ENCODE results near the gene BTN2A1. TPM values are rescaled to one million over a fixed set of nuclear protein-coding genes. Genes with fewer than 3 reads are reported as not detected.

The BTN2A1 gene
- total RNA-seq, 2 donors from 2014 or later = 6.2 to 16.5 TPM

DNA sequence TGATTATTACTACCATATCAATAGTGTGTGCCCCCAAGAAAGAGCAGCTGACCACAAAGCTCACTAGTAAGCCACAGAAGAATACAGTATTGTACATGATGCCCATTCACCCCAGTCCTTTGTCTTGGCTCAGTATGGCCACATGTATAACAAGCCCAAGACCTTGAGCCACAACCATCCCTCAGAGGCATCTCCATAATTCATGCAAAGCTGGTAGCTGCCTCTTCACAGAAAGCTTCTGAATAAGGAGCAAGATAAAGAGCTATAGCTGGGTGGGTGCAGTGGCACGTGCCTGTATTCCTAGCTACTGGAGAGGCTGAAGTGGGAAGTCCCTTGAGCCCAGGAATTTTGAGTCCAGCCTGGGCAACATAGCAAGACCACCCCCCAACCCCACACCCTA lies 37.5 kb downstream of the BTN2A1 start:
- ATAC-seq (no peak), DNase-seq (no peak)
- TF ChIP-seq POLR2A (IDR thresholded peaks at IDR 0.05) = no peak
- TF ChIP-seq, protein P1, sequence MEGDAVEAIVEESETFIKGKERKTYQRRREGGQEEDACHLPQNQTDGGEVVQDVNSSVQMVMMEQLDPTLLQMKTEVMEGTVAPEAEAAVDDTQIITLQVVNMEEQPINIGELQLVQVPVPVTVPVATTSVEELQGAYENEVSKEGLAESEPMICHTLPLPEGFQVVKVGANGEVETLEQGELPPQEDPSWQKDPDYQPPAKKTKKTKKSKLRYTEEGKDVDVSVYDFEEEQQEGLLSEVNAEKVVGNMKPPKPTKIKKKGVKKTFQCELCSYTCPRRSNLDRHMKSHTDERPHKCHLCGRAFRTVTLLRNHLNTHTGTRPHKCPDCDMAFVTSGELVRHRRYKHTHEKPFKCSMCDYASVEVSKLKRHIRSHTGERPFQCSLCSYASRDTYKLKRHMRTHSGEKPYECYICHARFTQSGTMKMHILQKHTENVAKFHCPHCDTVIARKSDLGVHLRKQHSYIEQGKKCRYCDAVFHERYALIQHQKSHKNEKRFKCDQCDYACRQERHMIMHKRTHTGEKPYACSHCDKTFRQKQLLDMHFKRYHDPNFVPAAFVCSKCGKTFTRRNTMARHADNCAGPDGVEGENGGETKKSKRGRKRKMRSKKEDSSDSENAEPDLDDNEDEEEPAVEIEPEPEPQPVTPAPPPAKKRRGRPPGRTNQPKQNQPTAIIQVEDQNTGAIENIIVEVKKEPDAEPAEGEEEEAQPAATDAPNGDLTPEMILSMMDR (IDR thresholded peaks at IDR 0.05) = no peak
- no peaks in the 10 kb centered on the region for H3K9me3 ChIP-seq
- no peaks in the 10 kb centered on the region for H3K36me3 ChIP-seq (replicated peaks in 1 of 2; ENCODE audit: insufficient read depth in 1 of 2, low read depth in 2 of 2)
- no peak overlapping the region for H3K27ac ChIP-seq
- no peaks in the 10 kb centered on the region for H3K27me3 ChIP-seq
- WGBS, 2 donors = 56 to 73% methylated on average over 1 of the region's 1 CpG
- no peak overlapping the region for H3K4me3 ChIP-seq
- intact Hi-C loops (cut with DNase I) = no loop called here
- no peaks in the 10 kb centered on the region for H3K4me1 ChIP-seq

DNA sequence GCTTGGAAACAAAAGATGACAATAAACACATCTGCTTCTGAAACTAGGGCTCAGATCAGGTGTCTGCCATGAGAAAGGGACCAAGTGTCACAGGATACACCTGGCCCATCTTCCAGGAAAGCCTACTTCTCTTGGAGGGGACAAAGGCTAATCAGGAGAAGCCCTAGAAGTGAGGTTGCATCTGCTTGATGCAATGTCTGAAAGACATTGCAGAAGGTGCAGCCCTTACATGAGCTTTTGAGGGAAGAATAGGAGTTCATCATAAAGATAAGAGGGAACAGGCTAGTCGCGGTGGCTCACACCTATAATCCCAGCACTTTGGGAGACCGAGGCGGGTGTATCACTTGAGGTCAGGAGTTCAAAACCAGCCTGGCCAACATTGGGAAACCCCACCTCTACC lies 39.9 kb downstream of the BTN2A1 start:
- TF ChIP-seq, protein P1 (IDR thresholded peaks at IDR 0.05) = no peak
- no peak for TF ChIP-seq POLR2A (IDR thresholded peaks at IDR 0.05)
- Histone ChIP-seq H3K4me3 (no peak overlapping the region), H3K27me3 (peaks cover 6 to 16% of the 10 kb centered on the region in 2 donors), H3K36me3 (replicated peaks in 1 of 2; ENCODE audit: insufficient read depth in 1 of 2, low read depth in 2 of 2) (no peaks in the 10 kb centered on the region), H3K27ac (no peak overlapping the region), H3K9me3 (no peaks in the 10 kb centered on the region), H3K4me1 (peaks cover 8% of the 10 kb centered on the region)
- intact Hi-C loops (cut with DNase I) = no loop called here
- no peak for DNase-seq
- ATAC-seq = no peak
- WGBS, 2 donors = 77 to 87% methylated on average over 4 of the region's 4 CpGs

DNA sequence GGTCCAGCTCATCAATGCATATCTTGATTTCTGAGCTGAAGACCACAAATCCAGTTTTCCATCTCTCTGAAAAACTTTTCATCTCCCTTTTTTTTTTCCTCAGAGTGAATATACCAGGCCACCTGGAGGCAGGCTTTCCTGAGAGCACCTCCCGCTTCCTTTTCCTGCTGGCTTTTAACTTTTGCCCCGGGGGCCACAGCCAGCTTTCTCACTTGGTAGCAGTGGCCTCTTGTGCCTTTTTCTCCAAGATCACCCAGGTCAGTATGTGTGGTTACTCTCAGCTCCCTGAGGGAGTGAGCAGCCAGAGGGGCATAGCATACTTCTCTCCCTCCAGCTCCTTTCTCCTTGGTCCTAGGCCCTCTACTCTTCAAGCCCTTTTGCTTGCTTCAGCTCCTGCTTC lies 42.3 kb downstream of the BTN2A1 start, which contains the start of gene BTN1A1:
Gene BTN1A1, plus strand, starts transcription at position 202 of the 400 bp plus-strand sequence. CDS start 984 bp downstream, outside the sequence.
- no peak within 1 kb of the TSS for H3K4me3 ChIP-seq
- 60 to 74% methylated on average over 2 of the region's 2 CpGs for WGBS, 2 donors
- H3K36me3 ChIP-seq (replicated peaks in 1 of 2; ENCODE audit: insufficient read depth in 1 of 2, low read depth in 2 of 2) = no peaks in the 10 kb centered on the region
- no peak for TF ChIP-seq POLR2A (IDR thresholded peaks at IDR 0.05)
- TF ChIP-seq, protein P1 (IDR thresholded peaks at IDR 0.05) = no peak
- peaks cover 8% of the 10 kb centered on the region for H3K4me1 ChIP-seq
- H3K27me3 ChIP-seq = peaks cover 6 to 23% of the 10 kb centered on the region in 2 donors
- no peak for ATAC-seq
- no peaks in the 10 kb centered on the region for H3K9me3 ChIP-seq
- intact Hi-C loops (cut with DNase I) = no loop called here
- no peak for DNase-seq
- no peak within 1 kb of the TSS for H3K27ac ChIP-seq

DNA sequence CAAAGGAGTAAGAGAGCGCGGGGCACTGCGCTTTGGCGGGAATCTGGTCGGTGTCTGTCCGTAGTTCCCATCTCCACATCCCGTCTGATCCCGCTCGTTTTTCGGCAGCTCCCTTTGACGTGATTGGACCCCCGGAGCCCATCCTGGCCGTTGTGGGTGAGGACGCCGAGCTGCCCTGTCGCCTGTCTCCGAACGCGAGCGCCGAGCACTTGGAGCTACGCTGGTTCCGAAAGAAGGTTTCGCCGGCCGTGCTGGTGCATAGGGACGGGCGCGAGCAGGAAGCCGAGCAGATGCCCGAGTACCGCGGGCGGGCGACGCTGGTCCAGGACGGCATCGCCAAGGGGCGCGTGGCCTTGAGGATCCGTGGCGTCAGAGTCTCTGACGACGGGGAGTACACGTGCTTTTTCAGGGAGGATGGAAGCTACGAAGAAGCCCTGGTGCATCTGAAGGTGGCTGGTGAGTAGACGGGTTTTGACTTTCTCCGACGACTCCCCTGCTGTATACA lies 43.8 kb downstream of the BTN2A1 start:
- DNase-seq (peak in 3 of 4 donors; percentile 18 to 33 (median 24)), ATAC-seq (peak; percentile 60)
- H3K27ac ChIP-seq = no peak overlapping the region
- H3K4me1 ChIP-seq = peaks cover 8% of the 10 kb centered on the region
- TF ChIP-seq, protein P1 (IDR thresholded peaks at IDR 0.05) = no peak
- no peak for TF ChIP-seq POLR2A (IDR thresholded peaks at IDR 0.05)
- H3K9me3 ChIP-seq = no peaks in the 10 kb centered on the region
- intact Hi-C loops (cut with DNase I) = no loop called here
- H3K27me3 ChIP-seq = peaks cover 6 to 23% of the 10 kb centered on the region in 2 donors
- 5 to 9% methylated on average over 37 to 49 of the region's 49 CpGs for WGBS, 2 donors
- no peak overlapping the region for H3K4me3 ChIP-seq
- H3K36me3 ChIP-seq (replicated peaks in 1 of 2; ENCODE audit: insufficient read depth in 1 of 2, low read depth in 2 of 2) = no peaks in the 10 kb centered on the region

DNA sequence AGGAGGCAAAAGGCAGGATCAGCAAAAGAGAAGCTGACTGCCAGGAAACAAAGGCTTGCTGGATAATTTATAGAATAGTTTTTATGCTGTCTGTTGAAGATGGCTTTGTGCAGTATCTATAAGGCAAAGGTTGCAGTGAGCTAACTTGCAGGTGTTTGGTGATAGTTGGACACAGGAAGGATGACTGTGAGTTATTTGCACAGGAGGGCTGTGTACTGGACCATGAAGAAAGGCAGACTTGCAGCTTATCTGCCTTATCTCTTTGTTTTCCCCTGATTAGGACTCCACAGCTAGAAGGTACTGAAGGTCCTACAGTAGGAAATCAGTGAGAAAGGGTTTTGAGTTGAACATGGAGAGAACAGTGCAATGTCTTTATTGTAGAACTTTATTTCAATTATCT lies 44.4 kb downstream of the BTN2A1 start:
- DNase-seq (no peak), ATAC-seq (no peak)
- TF ChIP-seq POLR2A (IDR thresholded peaks at IDR 0.05) = no peak
- TF ChIP-seq, protein P1 (IDR thresholded peaks at IDR 0.05) = no peak
- intact Hi-C loops (cut with DNase I) = no loop called here
- H3K4me3 ChIP-seq = no peak overlapping the region
- H3K4me1 ChIP-seq = peaks cover 8% of the 10 kb centered on the region
- no peak overlapping the region for H3K27ac ChIP-seq
- H3K9me3 ChIP-seq = no peaks in the 10 kb centered on the region
- peaks cover 6 to 23% of the 10 kb centered on the region in 2 donors for H3K27me3 ChIP-seq
- H3K36me3 ChIP-seq (replicated peaks in 1 of 2; ENCODE audit: insufficient read depth in 1 of 2, low read depth in 2 of 2) = no peaks in the 10 kb centered on the region

All from body of pancreas (tissue), 4 donors.